Astrocyte of the cerebellum (primary cell): Measurements from ENCODE around the gene SYNM.

Experiments used
- DNase-seq: peaks from one replicate; pipeline ENCODE4 v3.0.0-alpha.2; 2011; ENCODE audit warnings: low read depth
- H3K4me3 ChIP-seq: 2 replicates; pipeline ENCODE4 v1.5.1; 2011; ENCODE audit warnings: mild to moderate bottlenecking, low read depth, low read length, moderate library complexity
- in situ Hi-C: cut with HindIII; loops from 2 replicates; pipeline ENCODE4 v1.10.0; 2017; ENCODE audit warnings: low sequenced_read_pairs
- TF ChIP-seq, protein P1 (sequence below): IDR thresholded peaks from 2 replicates; pipeline ENCODE4 v1.5.1; 2012; ENCODE audit warnings: low read length, low read depth, moderate library complexity, mild to moderate bottlenecking; ENCODE audit errors: missing control alignments

Gene SYNM, protein sequence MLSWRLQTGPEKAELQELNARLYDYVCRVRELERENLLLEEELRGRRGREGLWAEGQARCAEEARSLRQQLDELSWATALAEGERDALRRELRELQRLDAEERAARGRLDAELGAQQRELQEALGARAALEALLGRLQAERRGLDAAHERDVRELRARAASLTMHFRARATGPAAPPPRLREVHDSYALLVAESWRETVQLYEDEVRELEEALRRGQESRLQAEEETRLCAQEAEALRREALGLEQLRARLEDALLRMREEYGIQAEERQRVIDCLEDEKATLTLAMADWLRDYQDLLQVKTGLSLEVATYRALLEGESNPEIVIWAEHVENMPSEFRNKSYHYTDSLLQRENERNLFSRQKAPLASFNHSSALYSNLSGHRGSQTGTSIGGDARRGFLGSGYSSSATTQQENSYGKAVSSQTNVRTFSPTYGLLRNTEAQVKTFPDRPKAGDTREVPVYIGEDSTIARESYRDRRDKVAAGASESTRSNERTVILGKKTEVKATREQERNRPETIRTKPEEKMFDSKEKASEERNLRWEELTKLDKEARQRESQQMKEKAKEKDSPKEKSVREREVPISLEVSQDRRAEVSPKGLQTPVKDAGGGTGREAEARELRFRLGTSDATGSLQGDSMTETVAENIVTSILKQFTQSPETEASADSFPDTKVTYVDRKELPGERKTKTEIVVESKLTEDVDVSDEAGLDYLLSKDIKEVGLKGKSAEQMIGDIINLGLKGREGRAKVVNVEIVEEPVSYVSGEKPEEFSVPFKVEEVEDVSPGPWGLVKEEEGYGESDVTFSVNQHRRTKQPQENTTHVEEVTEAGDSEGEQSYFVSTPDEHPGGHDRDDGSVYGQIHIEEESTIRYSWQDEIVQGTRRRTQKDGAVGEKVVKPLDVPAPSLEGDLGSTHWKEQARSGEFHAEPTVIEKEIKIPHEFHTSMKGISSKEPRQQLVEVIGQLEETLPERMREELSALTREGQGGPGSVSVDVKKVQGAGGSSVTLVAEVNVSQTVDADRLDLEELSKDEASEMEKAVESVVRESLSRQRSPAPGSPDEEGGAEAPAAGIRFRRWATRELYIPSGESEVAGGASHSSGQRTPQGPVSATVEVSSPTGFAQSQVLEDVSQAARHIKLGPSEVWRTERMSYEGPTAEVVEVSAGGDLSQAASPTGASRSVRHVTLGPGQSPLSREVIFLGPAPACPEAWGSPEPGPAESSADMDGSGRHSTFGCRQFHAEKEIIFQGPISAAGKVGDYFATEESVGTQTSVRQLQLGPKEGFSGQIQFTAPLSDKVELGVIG (N-terminal part only)

DNA sequence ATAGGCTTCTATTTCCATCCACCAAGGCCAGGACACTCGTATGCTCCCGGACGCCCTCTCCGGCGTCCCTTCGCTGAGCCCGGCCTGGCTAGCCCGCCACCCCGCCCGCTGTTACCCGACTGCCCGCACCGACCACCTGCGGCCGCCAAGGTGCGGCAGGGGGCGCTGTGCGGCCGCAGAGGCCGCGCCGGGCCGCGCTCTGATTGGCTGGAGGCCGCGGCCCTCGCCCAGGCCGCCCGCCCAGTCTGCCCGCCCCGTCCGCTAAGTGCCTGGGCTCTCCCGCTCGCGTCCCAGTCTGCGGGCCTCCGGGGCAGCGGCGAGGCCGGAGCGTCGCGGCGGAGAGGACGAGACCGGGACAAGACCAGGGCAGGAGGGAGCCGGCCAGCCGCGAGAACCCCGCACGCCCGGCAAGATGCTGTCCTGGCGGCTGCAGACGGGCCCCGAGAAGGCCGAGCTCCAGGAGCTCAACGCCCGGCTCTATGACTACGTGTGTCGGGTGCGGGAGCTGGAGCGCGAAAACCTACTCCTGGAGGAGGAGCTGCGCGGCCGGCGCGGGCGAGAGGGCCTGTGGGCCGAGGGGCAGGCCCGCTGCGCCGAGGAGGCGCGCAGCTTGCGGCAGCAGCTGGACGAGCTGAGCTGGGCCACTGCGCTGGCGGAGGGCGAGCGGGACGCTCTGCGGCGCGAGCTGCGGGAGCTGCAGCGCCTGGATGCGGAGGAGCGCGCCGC lies at the start of gene SYNM:
SYNM (plus strand) TSS at position 293 of the 726 bp plus-strand sequence; CDS start at position 413, 120 bp downstream.
- in situ Hi-C loops: loop anchor here (5.0 kb wide), 1 partner anchor 107 kb away; no protein-coding TSS in a partner anchor
- peak; percentile 32 for DNase-seq
- TF ChIP-seq, protein P1, sequence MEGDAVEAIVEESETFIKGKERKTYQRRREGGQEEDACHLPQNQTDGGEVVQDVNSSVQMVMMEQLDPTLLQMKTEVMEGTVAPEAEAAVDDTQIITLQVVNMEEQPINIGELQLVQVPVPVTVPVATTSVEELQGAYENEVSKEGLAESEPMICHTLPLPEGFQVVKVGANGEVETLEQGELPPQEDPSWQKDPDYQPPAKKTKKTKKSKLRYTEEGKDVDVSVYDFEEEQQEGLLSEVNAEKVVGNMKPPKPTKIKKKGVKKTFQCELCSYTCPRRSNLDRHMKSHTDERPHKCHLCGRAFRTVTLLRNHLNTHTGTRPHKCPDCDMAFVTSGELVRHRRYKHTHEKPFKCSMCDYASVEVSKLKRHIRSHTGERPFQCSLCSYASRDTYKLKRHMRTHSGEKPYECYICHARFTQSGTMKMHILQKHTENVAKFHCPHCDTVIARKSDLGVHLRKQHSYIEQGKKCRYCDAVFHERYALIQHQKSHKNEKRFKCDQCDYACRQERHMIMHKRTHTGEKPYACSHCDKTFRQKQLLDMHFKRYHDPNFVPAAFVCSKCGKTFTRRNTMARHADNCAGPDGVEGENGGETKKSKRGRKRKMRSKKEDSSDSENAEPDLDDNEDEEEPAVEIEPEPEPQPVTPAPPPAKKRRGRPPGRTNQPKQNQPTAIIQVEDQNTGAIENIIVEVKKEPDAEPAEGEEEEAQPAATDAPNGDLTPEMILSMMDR: peak; percentile 54
- H3K4me3 ChIP-seq: peak within 1 kb of the TSS; percentile 42

DNA sequence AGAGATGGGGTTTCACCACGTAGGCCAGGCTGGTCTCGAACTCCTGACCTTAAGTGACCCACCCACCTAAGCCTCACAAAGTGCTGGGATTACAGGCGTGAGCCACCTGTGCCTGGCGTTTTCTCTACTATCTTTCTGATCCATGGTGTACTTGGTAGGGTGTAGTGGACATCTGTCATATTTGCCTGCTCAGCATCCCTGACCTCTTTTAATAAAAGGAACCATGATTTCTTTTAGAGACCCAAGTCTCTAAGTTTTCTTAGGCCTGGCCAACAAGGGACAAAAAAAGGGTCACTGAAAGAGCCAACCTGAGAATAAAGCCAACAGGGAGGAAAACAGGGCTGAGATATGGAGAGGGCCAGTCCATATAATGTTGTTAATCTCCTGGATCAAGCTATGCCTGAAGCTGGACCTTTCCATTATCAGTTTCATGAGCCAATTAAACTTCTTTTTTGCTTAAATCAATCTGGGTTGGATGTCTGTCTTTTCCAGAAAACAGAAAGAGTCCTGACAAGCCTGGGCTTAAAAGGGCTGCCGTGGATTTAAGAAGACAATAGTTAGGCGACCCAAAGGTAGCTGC lies 49.2 kb upstream of the SYNM start:
- in situ Hi-C loops: loop anchor here (10.0 to 25.0 kb wide), 3 partner anchors 281 to 618 kb away; no protein-coding TSS in a partner anchor
- DNase-seq: no peak
- TF ChIP-seq, protein P1: no peak
- H3K4me3 ChIP-seq: no peak overlapping the region

DNA sequence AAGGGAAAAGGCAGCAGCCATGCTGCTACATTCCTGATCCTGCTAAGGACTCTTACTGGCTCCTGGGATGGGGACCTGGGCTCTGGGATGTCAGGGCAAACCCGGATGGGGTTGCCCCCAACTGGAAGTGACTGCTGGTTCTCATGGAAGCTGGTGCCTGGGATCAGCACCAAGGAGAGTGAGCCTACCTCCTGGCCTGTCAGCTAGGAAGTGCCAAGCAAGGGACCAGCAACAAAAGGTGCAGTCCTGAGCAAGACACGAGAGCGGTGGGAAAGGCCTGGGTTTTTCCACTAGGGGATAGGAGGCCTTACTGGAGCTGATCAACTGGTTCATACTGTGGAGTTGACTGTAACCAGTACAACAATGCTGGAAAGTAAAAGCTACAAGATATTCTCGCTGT lies 47.9 kb upstream of the SYNM start:
- in situ Hi-C loops: loop anchor here (10.0 to 25.0 kb wide), 3 partner anchors 282 to 620 kb away; no protein-coding TSS in a partner anchor
- DNase-seq: no peak
- TF ChIP-seq, protein P1: no peak
- H3K4me3 ChIP-seq: no peak overlapping the region

DNA sequence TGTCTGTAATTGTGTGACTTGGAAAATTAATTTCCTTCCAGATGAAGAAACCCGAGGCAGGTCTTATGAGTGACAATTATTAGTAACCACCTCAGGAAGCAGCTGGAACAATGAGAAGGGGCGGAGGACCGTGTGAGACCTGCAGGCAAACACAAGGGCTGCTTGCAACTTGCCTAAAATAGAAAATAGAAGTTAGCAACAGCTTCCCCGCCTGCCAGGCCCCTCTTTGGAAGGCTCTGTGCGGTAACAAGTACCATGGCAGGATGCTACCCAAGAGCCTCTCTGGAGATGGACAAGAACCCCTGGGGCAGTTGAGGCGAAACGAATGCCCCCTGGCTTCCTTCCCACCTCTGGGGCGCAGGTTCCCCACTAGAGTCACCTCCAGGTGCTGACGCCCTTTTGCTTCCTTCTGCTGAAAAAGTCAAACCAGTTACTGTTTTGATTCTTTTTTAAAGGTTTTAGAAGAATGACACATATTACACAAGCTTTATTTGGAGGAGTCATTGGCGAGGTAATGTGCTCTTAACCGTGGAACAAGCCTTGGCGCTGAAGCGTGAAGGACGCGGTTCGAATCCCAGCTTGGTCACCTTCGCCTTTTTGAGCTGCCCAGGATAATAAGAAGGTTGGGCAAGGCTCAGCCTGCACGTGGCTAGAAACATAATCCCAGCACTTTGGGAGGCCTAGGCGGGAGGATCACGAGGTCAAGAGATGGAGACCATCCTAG lies 47.0 kb upstream of the SYNM start:
- in situ Hi-C loops: loop anchor here (10.0 to 25.0 kb wide), 3 partner anchors 283 to 621 kb away; no protein-coding TSS in a partner anchor
- TF ChIP-seq, protein P1: no peak
- DNase-seq: no peak
- no peak overlapping the region for H3K4me3 ChIP-seq

DNA sequence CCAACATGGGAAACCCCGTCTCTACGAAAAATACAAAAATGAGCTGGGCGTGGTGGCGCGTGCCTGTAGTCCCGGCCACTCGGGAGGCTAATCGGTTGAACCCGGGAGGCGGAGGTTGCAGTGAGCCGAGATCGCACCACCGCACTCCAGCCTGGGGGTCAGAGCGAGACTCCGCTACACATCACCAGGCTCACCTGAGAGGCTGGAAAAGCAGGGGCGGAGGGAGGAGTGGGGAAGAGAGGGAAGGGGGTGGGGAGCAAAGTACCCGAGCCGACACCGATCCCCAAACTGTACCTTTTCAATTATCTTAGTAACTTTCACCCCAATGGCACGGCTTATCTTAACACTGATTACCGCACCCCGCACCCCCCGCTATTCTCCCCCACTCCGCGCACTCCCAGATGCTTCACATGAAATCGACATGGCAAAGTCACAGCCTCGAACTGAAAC lies 46.4 kb upstream of the SYNM start:
- in situ Hi-C loops: loop anchor here (10.0 to 25.0 kb wide), 3 partner anchors 284 to 621 kb away; no protein-coding TSS in a partner anchor
- H3K4me3 ChIP-seq: peak overlapping the region; percentile 43
- DNase-seq: no peak
- TF ChIP-seq, protein P1: no peak
